ENCODE data around the gene EFEMP2.

EFEMP2 gene

DNA sequence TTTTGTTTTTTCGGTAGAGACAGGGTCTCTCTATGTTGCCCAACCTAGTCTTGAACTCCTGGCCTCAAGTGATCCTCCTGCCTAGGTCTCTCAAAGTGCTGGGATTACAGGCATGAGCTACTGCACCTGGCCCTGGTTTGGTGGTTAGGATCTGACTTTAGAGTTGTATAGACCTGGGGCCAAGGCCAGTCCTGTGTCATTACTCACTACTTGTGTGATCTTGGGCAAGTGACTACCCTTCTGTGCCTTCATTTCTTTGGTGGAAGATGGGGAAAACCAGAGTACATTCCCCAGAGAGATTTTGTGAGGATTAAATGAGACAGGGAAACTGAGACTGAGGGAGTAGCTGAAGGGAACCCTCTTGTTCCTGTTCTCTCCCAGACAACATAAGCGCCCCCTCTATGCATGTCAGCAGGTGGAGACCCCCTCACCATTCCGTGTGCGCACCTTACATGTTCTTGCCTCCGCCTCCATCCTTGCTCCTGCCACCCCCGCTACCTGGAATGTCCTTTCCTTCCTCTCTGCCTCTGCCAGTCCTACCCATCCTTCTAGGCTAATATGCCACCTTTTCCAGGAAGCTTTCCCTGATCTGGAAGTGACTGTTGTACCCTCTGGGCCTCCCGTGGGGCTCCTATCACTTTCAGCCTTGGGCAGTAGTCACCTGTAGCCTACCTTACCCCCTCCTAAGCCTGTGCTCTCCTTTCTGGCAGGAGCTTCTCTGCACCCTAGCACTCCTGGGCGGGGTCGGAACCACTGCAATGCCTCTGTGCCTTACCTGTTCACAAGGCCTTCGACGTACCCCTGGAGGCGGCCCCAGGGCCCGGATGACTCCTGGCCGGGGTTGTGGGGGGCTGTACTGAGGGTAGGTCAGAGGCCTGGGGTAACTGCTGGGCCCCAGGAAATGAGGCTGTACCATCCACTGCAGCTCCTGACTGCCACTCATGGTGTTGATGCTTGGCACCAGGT, 23.7 kb upstream of the EFEMP2 start:
- no peak overlapping the region for H2AK5ac ChIP-seq (ENCODE audit: low read length)
- H2BK12ac ChIP-seq (ENCODE audit: low read length), result no peak overlapping the region
- whole genome bisulfite sequencing (ENCODE audit: extremely low coverage, insufficient coverage, insufficient read length), result no CpG with 5 or more reads among the region's 14 CpGs
- no peak overlapping the region for H3K4me2 ChIP-seq (ENCODE audit: low read length)
- H3K36me3 ChIP-seq (ENCODE audit: control insufficient read depth in 1 of 2, insufficient read depth in 2 of 2, low read length in 2 of 2), result peaks cover 0 to 10% of the 10 kb centered on the region in 2 experiments
- H3K27me3 ChIP-seq (ENCODE audit: insufficient read depth, low read length), result peaks cover 13% of the 10 kb centered on the region
- H3K79me2 ChIP-seq (ENCODE audit: control insufficient read depth, insufficient read depth, low read length, poor library complexity), result peaks cover 9% of the 10 kb centered on the region
- H4K8ac ChIP-seq (ENCODE audit: low read depth, low read length), result no peak overlapping the region
- no peak overlapping the region for H3K9ac ChIP-seq (ENCODE audit: low read length)
- H4K12ac ChIP-seq (ENCODE audit: low read depth, low read length), result no peak overlapping the region
- no peak overlapping the region for H2BK120ac ChIP-seq (ENCODE audit: insufficient read depth, low read length, poor library complexity)
- H3K4me1 ChIP-seq (ENCODE audit: control insufficient read depth in 1 of 2, insufficient read depth in 2 of 2, low read length in 2 of 2), result peaks cover 13 to 24% of the 10 kb centered on the region in 2 experiments
- peaks cover 15% of the 10 kb centered on the region for H3K79me1 ChIP-seq (ENCODE audit: low read length)
- H2BK5ac ChIP-seq (ENCODE audit: low read depth, low read length, poor library complexity), result no peak overlapping the region
- H3K4ac ChIP-seq (ENCODE audit: low read depth, low read length), result no peak overlapping the region
- no peak overlapping the region for H3K14ac ChIP-seq (ENCODE audit: low read length)
- H2AFZ ChIP-seq (ENCODE audit: insufficient read depth, low read length, poor library complexity), result no peak overlapping the region
- H4K91ac ChIP-seq (ENCODE audit: low read depth, low read length), result no peak overlapping the region
- DNase-seq, result no peak
- H3K18ac ChIP-seq (ENCODE audit: low read length), result no peak overlapping the region
- H3K9me3 ChIP-seq (ENCODE audit: insufficient read depth, low read depth, low read length), result no peaks in the 10 kb centered on the region
- H3K4me3 ChIP-seq (ENCODE audit: low read depth, low read length), result no peak overlapping the region
- no peak overlapping the region for H3K23ac ChIP-seq (ENCODE audit: low read length)
- no peak overlapping the region for H3K27ac ChIP-seq (ENCODE audit: low read depth, low read length)

- no peak overlapping the region for H3K4me3 ChIP-seq (ENCODE audit: low read depth, low read length)
- peaks cover 17% of the 10 kb centered on the region for H3K79me2 ChIP-seq (ENCODE audit: control insufficient read depth, insufficient read depth, low read length, poor library complexity)
- no peak overlapping the region for H3K14ac ChIP-seq (ENCODE audit: low read length)
- no peak overlapping the region for H3K4me2 ChIP-seq (ENCODE audit: low read length)
- H4K12ac ChIP-seq (ENCODE audit: low read depth, low read length), result no peak overlapping the region
- H3K18ac ChIP-seq (ENCODE audit: low read length), result no peak overlapping the region
- no peak overlapping the region for H3K9ac ChIP-seq (ENCODE audit: low read length)
- H3K4ac ChIP-seq (ENCODE audit: low read depth, low read length), result no peak overlapping the region
- WGBS (ENCODE audit: extremely low coverage, insufficient coverage, insufficient read length), result no CpG with 5 or more reads among the region's 5 CpGs
- peak overlapping the region; percentile 56 for H2AK5ac ChIP-seq (ENCODE audit: low read length)
- DNase-seq, result no peak
- peaks cover 13% of the 10 kb centered on the region for H3K27me3 ChIP-seq (ENCODE audit: insufficient read depth, low read length)
- H3K36me3 ChIP-seq (ENCODE audit: control insufficient read depth in 1 of 2, insufficient read depth in 2 of 2, low read length in 2 of 2), result peaks cover 0 to 10% of the 10 kb centered on the region in 2 experiments
- no peak overlapping the region for H4K8ac ChIP-seq (ENCODE audit: low read depth, low read length)
- H4K91ac ChIP-seq (ENCODE audit: low read depth, low read length), result no peak overlapping the region
- no peaks in the 10 kb centered on the region for H3K9me3 ChIP-seq (ENCODE audit: insufficient read depth, low read depth, low read length)
- no peak overlapping the region for H3K23ac ChIP-seq (ENCODE audit: low read length)
- no peak overlapping the region for H2BK120ac ChIP-seq (ENCODE audit: insufficient read depth, low read length, poor library complexity)
- peaks cover 11 to 25% of the 10 kb centered on the region in 2 experiments for H3K4me1 ChIP-seq (ENCODE audit: control insufficient read depth in 1 of 2, insufficient read depth in 2 of 2, low read length in 2 of 2)
- peaks cover 23% of the 10 kb centered on the region for H3K79me1 ChIP-seq (ENCODE audit: low read length)
- H2BK12ac ChIP-seq (ENCODE audit: low read length), result no peak overlapping the region
- no peak overlapping the region for H3K27ac ChIP-seq (ENCODE audit: low read depth, low read length)
- no peak overlapping the region for H2AFZ ChIP-seq (ENCODE audit: insufficient read depth, low read length, poor library complexity)
- no peak overlapping the region for H2BK5ac ChIP-seq (ENCODE audit: low read depth, low read length, poor library complexity)
Measured at GRCh38 chr11:65895482-65895981, 22.9 kb upstream of the EFEMP2 start.

- Histone ChIP-seq H3K9me3 (ENCODE audit: insufficient read depth, low read depth, low read length) (no peaks in the 10 kb centered on the region), H3K27me3 (ENCODE audit: insufficient read depth, low read length) (peaks cover 2% of the 10 kb centered on the region), H2BK120ac (ENCODE audit: insufficient read depth, low read length, poor library complexity) (no peak overlapping the region), H3K14ac (ENCODE audit: low read length) (no peak overlapping the region), H3K36me3 (ENCODE audit: control insufficient read depth in 1 of 2, insufficient read depth in 2 of 2, low read length in 2 of 2) (peaks cover 0 to 10% of the 10 kb centered on the region in 2 experiments), H4K8ac (ENCODE audit: low read depth, low read length) (no peak overlapping the region), H3K4ac (ENCODE audit: low read depth, low read length) (no peak overlapping the region), H3K4me3 (ENCODE audit: low read depth, low read length) (no peak overlapping the region), H3K9ac (ENCODE audit: low read length) (no peak overlapping the region), H2BK5ac (ENCODE audit: low read depth, low read length, poor library complexity) (no peak overlapping the region), H3K23ac (ENCODE audit: low read length) (no peak overlapping the region), H3K18ac (ENCODE audit: low read length) (no peak overlapping the region), H2AFZ (ENCODE audit: insufficient read depth, low read length, poor library complexity) (no peak overlapping the region), H4K12ac (ENCODE audit: low read depth, low read length) (no peak overlapping the region), H3K4me1 (ENCODE audit: control insufficient read depth in 1 of 2, insufficient read depth in 2 of 2, low read length in 2 of 2) (peaks cover 7 to 18% of the 10 kb centered on the region in 2 experiments), H3K27ac (ENCODE audit: low read depth, low read length) (no peak overlapping the region), H2BK12ac (ENCODE audit: low read length) (no peak overlapping the region), H4K91ac (ENCODE audit: low read depth, low read length) (no peak overlapping the region), H3K79me1 (ENCODE audit: low read length) (peaks cover 17% of the 10 kb centered on the region), H3K4me2 (ENCODE audit: low read length) (no peak overlapping the region), H2AK5ac (ENCODE audit: low read length) (no peak overlapping the region), H3K79me2 (ENCODE audit: control insufficient read depth, insufficient read depth, low read length, poor library complexity) (peaks cover 11% of the 10 kb centered on the region)
- DNase-seq, result no peak
- no CpG with 5 or more reads among the region's 16 CpGs for WGBS (ENCODE audit: extremely low coverage, insufficient coverage, insufficient read length)
Measured at GRCh38 chr11:65894034-65894591, 21.5 kb upstream of the EFEMP2 start.

GRCh38 chr11:65892661-65893317, 20.2 kb upstream of the EFEMP2 start:
- H4K91ac ChIP-seq (ENCODE audit: low read depth, low read length), result no peak overlapping the region
- no peak overlapping the region for H2BK12ac ChIP-seq (ENCODE audit: low read length)
- H3K18ac ChIP-seq (ENCODE audit: low read length), result no peak overlapping the region
- H3K79me2 ChIP-seq (ENCODE audit: control insufficient read depth, insufficient read depth, low read length, poor library complexity), result peaks cover 11% of the 10 kb centered on the region
- H2BK120ac ChIP-seq (ENCODE audit: insufficient read depth, low read length, poor library complexity), result no peak overlapping the region
- no peak overlapping the region for H3K4ac ChIP-seq (ENCODE audit: low read depth, low read length)
- H2AK5ac ChIP-seq (ENCODE audit: low read length), result no peak overlapping the region
- H3K4me2 ChIP-seq (ENCODE audit: low read length), result no peak overlapping the region
- H3K14ac ChIP-seq (ENCODE audit: low read length), result no peak overlapping the region
- peaks cover 23% of the 10 kb centered on the region for H3K79me1 ChIP-seq (ENCODE audit: low read length)
- H4K8ac ChIP-seq (ENCODE audit: low read depth, low read length), result no peak overlapping the region
- no peak overlapping the region for H2AFZ ChIP-seq (ENCODE audit: insufficient read depth, low read length, poor library complexity)
- DNase-seq, result no peak
- no peak overlapping the region for H3K9ac ChIP-seq (ENCODE audit: low read length)
- H3K4me3 ChIP-seq (ENCODE audit: low read depth, low read length), result no peak overlapping the region
- H3K9me3 ChIP-seq (ENCODE audit: insufficient read depth, low read depth, low read length), result no peaks in the 10 kb centered on the region
- peaks cover 0 to 10% of the 10 kb centered on the region in 2 experiments for H3K36me3 ChIP-seq (ENCODE audit: control insufficient read depth in 1 of 2, insufficient read depth in 2 of 2, low read length in 2 of 2)
- H3K4me1 ChIP-seq (ENCODE audit: control insufficient read depth in 1 of 2, insufficient read depth in 2 of 2, low read length in 2 of 2), result peaks cover 7 to 21% of the 10 kb centered on the region in 2 experiments
- WGBS (ENCODE audit: extremely low coverage, insufficient coverage, insufficient read length), result no CpG with 5 or more reads among the region's 10 CpGs
- no peak overlapping the region for H3K27ac ChIP-seq (ENCODE audit: low read depth, low read length)
- no peaks in the 10 kb centered on the region for H3K27me3 ChIP-seq (ENCODE audit: insufficient read depth, low read length)
- no peak overlapping the region for H2BK5ac ChIP-seq (ENCODE audit: low read depth, low read length, poor library complexity)
- no peak overlapping the region for H4K12ac ChIP-seq (ENCODE audit: low read depth, low read length)
- no peak overlapping the region for H3K23ac ChIP-seq (ENCODE audit: low read length)
